Loucy (cell line): ENCODE data around the gene RNF181.

Experiments used
- EZH2phosphoT487 ChIP-seq: fragments of 200-600 bp; IDR thresholded peaks from 2 replicates; pipeline ENCODE4 v1.6.1; 2018; ENCODE audit warnings: antibody characterized with exemption, mild to moderate bottlenecking, moderate library complexity, borderline replicate concordance
- TF ChIP-seq, protein P1 (sequence below): fragments of 200-600 bp; sonication (generic); conservative IDR thresholded peaks from 2 replicates; pipeline ENCODE4 v1.5.1; 2014; ENCODE audit warnings: mild to moderate bottlenecking, antibody characterized with exemption, low read length

- TF ChIP-seq, protein P1, sequence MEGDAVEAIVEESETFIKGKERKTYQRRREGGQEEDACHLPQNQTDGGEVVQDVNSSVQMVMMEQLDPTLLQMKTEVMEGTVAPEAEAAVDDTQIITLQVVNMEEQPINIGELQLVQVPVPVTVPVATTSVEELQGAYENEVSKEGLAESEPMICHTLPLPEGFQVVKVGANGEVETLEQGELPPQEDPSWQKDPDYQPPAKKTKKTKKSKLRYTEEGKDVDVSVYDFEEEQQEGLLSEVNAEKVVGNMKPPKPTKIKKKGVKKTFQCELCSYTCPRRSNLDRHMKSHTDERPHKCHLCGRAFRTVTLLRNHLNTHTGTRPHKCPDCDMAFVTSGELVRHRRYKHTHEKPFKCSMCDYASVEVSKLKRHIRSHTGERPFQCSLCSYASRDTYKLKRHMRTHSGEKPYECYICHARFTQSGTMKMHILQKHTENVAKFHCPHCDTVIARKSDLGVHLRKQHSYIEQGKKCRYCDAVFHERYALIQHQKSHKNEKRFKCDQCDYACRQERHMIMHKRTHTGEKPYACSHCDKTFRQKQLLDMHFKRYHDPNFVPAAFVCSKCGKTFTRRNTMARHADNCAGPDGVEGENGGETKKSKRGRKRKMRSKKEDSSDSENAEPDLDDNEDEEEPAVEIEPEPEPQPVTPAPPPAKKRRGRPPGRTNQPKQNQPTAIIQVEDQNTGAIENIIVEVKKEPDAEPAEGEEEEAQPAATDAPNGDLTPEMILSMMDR, result no peak
- TF ChIP-seq EZH2phosphoT487, result no peak
Observed at GRCh38 chr2:85635636-85636035, 40.1 kb downstream of the RNF181 start.
